ENCODE measurements around the gene RPS15. TPM values are rescaled to one million over a fixed set of nuclear protein-coding genes. Genes with fewer than 3 reads are reported as not detected.
"Not testable (repeated sequence)": the region's sequence is repeated elsewhere in the genome, so short reads cannot be mapped to it uniquely, and the experiment has no call there.

Gene RPS15
- total RNA-seq, 1 donor from 2014 or later, result 637 TPM

DNA sequence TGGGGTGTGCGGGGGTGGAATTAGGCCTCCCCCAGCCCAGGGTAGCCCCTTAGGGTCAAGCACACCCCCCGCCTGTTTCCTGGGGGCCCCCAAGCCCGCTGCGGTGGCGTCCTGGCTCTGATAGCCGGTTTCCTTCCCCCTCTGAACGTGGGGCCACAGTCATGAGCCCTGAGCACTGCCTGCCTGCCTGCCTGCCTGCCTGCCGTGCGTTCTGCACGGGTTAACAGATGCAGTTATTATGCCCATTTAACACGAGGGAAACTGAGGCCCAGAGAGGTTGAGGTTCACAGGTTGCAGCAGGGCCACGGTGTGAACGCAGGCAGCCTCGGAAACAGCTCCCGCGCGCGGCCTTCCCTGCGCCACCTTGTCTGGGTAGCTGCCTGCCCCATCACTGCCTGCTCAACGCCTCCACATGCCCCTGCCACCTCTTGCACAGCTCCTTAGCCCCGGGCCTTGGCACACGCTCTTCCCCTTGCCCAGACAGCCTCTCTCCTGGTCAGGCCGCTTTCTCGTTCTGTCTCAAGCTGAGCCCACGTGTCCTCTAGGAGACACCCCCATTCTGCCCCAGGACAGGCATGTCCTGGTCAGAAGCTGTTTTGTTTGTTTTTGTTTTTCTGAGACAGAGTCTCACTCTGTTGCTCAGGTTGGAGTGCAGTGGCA, 35.7 kb upstream of the RPS15 start:
- no peak for DNase-seq

GRCh38 chr19:1406774-1407527, 31.2 kb upstream of the RPS15 start:
- DNase-seq, result peak; percentile 99

DNA sequence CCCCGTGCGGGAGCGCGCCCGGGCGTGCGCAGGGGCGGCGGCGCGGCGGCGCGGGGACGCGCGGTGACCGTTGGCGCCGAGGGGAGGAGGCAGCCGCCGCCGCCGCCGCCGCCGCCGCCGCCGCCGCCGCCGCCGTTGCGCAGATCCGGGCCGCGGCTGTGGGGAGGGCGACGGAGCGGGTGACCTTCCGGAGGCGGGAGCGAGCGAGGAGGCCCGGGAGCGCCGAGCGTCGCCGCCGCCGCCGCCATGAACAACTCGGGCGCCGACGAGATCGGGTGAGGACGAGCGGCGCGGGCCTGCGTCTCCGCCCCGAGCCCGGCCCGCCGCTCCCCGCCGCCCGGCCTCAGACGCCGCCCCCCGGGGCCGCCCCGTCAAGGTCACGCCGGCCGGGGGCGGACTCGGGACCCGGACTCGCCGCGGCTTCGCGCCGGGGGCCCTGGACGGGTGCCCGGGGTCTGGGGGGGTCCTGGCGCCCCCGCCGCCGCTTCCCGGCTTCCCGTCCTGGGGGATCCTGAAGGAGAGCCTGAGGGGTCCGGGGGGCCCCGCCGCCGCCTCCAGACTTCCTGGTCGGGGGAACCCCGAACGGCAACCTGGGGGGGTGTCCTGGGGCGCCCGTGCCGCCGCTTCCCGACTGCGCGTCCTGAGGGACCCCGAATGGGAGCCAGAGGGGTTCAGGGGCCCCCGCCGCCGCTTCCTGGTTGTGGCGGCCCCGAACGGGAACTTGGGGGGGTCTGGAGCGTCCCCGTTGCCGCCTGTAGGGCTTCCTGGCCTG, 30.5 kb upstream of the RPS15 start, which contains the start of gene DAZAP1:
Gene DAZAP1, plus strand, starts transcription at position 59 of the 772 bp plus-strand sequence. Its CDS starts 188 bp downstream, at position 247.
- DNase-seq, result no peak

DNA sequence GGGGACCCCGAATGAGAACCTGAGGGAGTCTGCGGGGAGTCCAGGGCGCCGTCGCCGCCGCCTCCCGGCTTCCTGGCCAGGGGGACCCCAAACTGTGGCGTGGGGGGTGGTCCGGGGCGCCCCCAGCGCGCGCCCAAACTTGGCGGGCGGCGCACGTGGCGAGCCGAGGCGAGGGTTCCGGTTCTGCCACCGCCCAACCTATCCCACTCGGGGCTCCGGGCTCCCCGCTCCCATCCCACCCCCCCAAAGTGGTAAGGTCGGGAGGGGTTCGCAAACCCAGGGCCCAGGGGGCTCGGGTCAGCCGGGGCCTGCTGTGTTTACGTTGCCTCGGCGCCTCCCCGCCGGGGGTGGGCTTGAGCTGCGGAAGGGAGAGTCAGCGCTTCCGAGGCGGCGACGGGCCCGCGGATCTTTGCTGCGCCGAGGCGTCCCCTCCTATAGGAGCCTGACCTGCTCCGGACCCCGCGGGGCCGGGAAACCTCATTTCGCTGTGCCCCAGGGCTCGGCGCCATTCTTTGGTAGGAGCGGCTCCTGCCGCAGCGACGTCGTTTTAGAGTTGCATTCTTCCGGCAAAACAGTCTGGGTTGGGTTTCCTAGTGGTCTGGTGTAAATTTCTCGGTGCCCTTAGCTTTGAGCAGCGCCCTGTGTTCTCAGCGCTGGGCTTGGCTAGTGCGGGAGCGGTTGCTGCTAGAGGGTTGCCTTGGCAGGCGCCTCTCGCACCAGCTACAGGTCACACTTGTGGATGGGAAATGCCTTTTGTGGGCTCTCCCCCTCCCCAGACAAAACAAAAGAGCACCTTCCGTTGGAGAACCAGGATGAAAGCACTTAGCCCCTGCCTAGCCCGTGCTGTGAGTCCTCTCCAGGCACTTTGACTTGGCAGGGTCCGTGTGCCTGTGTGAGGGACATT, 29.6 kb upstream of the RPS15 start:
- peak; percentile 75 for DNase-seq

- no peak for DNase-seq
Observed at GRCh38 chr19:1409204-1410005, 28.8 kb upstream of the RPS15 start.

DNA sequence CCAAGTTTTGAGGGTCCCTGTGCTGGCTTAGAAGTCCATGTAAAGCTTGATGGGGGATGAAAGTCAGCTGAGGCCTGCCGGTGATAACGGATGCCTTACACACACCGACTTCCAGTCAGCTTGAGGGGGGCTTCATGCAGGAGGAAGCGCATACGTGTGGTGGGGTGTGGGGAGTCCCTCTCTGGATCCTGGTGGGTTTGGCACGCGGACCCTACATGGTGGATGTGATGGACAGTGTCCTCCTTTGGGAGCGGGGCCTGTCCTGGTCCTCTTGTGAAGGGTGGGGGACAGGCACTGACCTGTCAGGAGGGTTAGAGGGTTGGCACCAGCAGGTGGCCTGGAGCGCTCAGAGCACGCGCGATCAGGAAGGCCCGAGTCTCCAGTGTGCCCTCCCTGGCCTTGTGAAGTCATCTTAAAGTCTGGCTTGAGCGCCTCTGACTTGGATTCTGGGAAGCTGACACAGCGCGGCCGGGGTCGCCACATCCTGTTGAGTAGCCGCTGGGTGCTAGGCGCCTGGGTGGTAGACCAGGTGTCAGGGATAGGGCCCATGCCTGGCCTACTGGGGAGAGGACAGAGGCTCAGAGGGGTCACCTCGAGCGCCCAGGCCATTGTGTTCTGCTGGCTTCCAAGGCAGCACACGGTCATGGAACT, 27.9 kb upstream of the RPS15 start:
- DNase-seq, result peak; percentile 51

DNA sequence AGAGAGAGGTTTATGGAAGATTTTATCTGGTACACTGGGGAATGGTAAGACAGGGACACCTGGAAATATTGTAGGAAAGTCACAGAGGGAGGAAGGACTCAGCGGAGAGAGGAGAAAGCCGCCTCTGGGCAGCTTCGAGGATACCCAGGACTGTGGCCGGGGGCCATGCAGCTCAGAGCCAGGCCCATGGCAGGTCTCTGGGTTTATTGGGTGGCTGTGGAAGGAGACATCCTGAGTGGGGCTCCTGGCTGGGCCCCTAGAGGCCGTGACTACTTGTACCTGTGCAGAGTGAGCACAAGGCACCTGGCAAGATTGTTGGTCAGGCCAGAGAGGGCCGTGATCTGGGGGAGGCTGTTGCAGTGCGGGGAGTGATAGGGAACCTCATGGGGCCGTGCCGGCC, 27.4 kb upstream of the RPS15 start:
- DNase-seq, result no peak

DNA sequence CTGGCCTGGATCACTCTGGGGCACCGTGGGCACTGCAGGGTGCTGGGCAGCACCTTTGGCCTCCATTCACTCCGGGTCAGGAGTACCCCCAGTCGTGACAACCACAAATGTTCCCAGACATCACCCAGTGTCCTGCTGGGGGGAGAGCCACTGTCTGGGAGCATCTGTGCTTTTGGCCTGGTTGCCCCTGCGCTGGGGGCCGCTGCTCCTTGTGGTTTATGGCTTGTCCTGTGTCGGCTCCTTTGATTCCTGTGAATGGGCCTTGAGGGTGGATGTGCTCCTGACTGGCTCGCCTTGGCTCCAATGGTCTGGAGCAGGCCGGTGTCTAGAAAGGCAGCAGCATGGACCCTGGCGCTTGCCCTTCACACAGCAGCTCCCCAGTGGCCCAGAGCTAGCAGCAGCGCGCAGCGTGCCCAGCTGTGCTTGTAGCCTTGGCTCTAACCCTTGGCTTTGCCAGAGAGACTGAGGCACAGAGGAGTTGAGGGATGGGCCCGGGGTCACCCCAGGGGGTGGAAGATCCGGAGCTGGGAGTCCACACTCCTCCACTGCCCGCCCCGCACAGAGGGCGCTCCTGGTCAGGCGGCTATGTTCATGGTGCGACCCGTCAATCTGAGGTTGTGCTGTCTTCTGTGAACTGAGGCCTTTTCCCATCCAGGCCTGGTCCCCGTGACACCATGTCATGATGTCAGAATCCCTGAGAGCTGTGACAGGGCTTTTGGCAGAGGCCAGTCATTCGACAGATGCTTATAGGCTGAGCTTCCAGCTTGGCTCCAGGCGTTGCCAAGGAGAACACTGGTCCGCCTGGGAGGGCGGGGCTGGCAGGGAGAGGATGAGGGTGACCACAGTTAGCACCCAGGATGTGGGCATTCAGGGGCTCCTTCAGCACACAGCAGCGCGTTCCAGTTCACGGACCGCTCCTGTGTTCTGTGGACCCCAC, 26.7 kb upstream of the RPS15 start:
- DNase-seq, result no peak

DNA sequence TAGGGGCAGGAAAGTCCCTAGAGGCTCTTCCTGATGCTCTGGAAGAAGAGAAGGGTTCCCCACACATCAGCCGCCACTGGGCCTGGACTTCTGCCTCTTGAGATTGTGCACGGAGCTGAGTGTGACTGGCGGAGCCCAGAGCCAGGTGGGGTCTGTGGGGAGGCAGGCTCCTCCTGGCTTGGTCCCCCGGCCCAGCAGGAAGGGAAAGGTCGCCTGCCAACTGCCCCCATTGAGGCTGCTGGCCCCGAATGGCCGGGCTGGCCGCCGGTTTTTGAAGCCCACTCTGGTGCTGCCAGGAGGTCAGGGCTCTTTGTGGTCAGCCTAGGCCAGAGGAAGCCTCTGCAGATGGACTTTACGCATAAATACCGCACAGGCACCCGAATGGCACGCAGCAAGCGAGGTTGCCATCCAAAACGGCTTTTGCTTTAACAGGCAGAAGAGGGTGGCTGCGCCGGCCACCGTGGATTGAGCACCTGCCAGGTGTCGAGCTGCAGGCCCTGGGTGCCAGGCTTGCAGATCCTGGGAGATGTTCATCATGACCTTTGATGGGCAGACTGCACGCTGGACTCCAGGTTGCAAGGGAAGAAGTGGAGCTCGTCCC, 25.8 kb upstream of the RPS15 start:
- DNase-seq, result no peak

GRCh38 chr19:1412995-1413800, 25.0 kb upstream of the RPS15 start:
- DNase-seq, result no peak

- peak; percentile 31 for DNase-seq
Observed at GRCh38 chr19:1416014-1416841, 22.0 kb upstream of the RPS15 start.

DNA sequence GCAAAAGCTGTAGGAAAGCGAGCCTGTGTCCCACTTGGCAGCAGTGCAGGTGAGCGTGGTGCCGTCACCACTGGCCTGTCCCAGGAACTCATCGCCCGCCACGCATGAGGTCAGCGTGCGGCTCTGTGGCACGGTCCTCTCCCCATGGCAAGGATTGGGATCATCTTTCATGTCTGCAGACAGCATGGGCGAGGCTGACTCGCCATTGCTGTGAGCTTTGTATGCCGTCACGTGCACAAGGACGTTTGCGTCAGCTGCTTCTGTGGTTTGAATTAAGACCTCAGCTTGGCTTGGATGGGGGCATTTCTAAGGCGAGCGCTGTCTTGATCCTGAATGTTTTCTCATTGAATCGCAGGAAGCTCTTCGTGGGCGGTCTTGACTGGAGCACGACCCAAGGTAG, 21.1 kb upstream of the RPS15 start:
- no peak for DNase-seq

DNA sequence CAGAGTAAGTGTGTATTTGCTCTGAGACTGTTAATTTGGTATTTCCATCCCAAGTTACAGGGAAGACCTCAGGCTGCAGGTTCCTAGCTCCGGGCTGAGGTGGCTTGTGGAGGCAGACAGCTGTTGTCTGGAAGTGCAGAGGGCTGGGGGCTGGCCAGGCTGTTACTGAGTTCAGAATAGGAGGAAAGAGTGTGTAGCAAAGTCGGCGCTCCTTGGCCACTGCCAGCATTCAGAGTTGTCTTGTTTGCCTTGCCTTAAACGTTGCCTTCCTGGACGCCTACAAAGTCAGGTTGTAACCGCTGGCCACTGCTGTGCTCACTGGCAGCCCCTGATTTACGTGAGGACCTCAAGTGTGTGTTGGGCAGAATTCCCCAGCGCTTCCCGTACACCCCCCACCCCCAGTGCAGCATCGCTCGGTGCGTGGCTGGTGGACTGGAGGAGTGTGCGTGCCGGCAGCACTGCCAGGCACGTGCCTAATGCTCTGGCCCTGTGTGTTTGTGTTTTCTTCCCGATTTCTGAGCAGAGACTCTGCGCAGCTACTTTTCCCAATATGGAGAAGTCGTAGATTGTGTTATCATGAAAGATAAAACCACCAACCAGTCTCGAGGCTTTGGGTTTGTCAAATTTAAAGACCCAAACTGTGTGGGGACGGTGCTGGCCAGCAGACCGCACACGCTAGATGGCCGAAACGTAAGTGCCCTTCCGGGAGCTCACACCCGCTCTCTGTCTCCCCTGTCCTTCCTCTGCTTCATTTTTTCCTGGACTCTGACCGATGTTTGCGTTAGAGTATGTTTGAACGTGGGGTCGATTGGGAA, 20.3 kb upstream of the RPS15 start:
- no peak for DNase-seq

DNA sequence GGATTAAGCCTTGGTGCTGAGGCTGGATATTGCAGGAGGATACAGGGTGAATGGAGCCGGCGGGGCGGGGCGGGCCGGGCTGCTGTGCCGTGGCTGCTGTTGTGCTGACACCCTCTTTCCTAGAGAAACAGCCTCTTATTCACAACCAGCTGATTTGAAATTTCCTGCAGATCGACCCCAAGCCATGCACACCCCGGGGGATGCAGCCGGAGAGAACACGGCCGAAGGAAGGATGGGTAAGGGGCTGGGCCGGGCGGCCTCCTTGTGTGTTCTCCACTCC, 19.8 kb upstream of the RPS15 start:
- no peak for DNase-seq

- no peak for DNase-seq
Observed at GRCh38 chr19:1418951-1419738, 19.1 kb upstream of the RPS15 start.

- DNase-seq, result not testable (repeated sequence)
Observed at GRCh38 chr19:1420085-1420484, 18.1 kb upstream of the RPS15 start.
